HL-60/S4 (cell line): ENCODE measurements around the gene GCM1.

Experiments used
- in situ Hi-C: fragments of 300-500 bp; cut with MboI; formaldehyde crosslinking; loops from 2 replicates; pipeline ENCODE4 v1.14.3; 2022; ENCODE audit warnings: low sequenced_read_pairs

GCM1 gene

DNA sequence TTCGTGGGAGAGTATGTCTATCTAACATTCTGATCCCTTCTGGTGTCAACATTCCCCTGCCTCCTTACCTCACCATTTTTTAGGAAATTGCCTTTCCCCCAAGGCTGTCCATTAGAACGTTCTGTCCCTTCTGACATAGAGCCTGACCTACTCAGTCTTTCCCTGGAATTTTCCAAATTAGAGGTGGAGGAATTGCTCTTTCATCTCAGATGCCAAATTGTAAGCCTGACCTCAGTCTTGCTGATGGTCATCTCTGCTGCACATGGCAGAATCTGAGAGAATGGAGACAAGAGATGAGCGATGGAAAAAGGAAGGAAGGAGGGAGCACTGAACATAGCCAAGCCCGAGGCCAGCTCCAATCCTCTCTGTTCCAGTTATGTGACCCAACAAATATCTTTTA, 5.4 kb upstream of the GCM1 start:
- in situ Hi-C loops, result loop anchor here (25.0 kb wide), 1 partner anchor 583 kb away; no protein-coding TSS in a partner anchor

DNA sequence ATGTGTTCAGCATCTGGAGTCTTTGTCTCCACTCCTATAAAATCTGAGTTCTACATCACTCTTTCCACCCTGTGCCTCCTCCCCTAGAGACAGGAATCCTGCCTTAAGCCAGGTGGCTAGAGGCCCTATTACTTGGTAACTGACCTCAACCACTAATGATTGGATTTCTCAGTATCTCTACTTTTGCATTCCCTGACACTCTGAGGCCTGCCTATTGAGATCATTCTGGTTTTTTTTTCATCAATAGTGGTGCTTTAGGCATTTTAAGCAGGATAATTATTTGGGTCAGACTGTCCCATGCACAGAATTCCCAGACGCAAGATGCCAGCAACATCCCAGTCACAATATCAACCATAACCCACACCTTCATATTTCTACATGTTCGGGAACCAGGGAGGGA, 3.9 kb upstream of the GCM1 start:
- in situ Hi-C loops, result loop anchor here (25.0 kb wide), 1 partner anchor 585 kb away; no protein-coding TSS in a partner anchor

DNA sequence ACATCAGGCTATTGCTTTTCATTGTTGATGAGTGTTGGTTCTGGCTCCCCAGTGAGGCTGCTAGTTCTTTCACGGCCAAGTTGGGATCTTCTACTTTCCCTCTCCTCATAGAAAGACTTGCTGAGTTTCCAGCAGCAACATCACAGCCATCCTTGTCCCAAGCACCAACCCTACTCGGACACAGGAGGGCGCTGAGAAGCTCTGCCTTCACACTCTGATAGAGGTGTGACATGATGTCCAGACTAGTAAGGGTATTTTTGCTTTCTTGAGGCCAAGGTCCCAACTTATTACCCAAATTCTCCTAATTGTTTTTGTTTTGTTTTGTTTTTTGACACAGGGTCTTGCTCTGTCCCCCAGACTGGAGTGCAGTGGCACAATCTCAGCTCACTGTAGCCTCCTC, 3.0 kb upstream of the GCM1 start:
- in situ Hi-C loops, result loop anchor here (25.0 kb wide), 1 partner anchor 586 kb away; no protein-coding TSS in a partner anchor

DNA sequence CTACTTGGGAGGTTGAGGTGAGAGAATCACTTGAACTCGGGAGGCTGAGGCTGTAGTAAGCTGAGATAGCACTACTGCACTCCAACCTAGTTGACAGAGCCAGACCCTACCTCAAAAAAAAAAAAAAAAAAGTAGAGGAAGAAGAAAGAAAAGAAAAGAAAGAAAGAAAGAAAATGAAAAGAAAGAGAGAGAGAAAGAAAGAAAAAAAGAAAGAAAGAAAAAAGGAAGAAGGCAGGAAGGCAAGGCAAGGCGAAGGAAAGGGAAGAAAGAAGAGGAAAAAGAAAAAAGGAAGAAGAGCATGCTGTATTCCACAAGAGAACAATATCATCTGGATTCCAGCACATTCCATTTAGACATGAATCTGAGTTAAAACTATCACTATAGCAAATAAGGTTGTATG, 3.8 kb downstream of the GCM1 start:
- in situ Hi-C loops, result no loop called here

DNA sequence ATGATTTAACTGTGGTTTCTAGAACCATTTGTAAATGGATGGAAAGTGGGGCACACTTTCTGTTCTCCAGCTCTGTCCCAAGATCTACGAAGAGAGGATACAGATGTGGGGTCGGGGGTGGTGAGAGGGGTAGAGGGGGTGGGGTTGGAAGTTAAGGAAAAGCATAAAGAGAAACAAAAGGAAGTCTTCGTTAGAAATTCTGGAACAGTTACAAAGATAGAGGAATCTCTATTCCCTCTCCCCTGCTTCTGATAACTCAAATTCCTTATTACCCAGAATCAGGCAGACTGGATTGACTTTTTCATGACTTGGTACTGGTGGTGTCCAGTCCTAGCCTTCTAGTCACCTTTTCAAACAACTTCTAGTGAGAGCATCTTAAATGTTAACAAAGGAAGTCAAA, 4.9 kb downstream of the GCM1 start:
- in situ Hi-C loops, result no loop called here

DNA sequence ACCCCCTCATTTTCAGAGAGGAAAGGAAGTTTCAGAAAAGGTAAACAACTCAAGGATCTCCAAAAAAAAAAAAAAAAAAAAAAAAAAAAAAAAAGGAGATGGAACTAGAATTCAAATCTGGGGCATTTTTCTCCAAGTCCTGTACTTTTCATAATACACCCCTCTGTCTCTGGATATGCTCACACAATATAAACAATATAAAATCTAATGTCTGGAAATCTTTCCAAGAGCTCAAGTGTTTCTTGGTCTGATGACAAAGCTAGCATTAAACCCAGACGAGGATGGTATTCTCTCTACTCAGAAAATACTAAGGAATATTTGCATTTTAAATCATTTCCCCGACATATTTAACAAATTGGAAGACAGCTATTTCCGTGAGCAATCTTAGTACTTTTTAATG, 5.8 kb downstream of the GCM1 start:
- in situ Hi-C loops, result no loop called here

DNA sequence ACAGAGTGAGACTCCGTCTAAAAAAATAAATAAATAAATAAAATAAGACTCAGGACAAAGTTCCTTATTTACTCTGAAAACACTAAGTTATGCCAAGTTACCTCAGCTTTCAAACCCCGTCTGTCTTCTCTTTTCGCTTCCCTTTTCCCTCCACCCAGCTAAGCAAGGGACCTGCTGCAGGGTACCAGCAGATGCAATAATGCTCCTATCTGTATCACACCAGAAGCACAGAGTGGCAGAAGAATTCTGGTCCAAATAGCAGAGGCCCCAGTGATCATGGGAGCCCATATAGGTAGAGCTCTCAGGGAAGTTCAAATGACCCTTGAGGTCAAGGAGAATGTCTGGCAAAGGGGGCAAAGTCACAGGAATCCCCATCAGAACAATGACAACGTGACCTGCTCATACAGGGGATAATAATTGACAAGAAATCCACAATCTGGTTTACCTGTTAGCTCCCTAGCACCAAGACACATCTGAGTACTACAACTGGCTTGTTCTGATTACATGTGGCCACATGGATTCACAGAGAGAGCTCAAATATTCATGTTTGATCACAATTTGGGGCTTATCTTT, 8.7 kb downstream of the GCM1 start:
- in situ Hi-C loops, result no loop called here

DNA sequence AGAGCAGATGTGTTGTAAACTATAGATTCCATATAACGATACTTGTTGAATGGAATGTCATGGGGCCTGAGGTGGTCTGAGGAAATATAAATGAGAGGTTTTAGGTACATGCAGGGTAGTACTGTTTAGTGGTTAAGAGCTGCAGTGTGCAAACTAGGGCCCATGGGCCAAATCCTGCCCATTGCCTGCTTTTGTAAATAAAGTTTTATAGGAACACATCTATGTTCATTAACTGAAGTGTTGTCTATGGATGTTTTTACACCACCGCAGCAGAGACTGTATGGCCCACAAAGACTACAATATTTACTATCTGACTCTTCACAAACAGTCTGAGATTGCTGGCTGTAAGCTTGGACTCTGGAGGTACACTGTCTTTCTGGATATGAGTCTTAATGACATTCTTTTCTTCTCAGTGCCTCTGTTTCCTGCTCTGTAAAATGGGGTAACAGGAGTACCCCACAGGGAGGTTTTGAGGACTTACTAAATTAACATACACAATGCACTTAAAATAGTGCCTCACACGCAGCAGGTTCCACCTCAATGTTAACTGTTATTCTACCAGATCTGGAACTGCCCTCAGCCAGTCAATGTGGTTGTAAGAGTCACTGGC, 12.5 kb downstream of the GCM1 start:
- in situ Hi-C loops, result no loop called here

DNA sequence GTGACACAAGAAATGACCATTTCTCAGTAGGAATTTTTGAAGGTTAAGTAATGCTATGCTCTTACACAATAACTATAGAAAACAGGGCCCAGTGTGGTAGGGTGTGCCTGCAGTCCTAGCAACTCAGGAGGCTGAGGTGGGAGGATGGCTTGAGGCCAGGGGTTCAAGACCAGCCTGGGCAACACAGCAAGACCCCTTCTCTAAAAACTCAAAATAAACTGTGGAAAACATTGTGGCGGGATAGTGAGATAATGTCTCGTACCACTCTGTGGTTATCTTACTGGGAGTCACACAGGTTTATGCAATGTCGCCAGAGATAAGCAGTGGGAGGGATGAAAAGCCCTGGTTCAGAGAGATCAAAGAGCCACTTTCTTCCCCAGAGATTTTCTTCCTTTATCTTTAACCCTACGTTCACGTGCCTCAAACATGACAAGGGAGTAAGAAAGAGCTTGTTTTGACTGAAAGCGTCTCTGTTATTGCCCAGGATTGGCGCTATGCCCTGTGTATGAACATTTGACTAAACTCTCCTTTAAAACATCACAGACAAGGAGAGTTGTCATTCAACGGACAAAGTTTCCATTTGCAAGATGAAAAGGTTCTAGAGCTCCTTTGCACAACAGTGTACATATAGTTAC, 13.9 kb downstream of the GCM1 start:
- in situ Hi-C loops, result no loop called here

DNA sequence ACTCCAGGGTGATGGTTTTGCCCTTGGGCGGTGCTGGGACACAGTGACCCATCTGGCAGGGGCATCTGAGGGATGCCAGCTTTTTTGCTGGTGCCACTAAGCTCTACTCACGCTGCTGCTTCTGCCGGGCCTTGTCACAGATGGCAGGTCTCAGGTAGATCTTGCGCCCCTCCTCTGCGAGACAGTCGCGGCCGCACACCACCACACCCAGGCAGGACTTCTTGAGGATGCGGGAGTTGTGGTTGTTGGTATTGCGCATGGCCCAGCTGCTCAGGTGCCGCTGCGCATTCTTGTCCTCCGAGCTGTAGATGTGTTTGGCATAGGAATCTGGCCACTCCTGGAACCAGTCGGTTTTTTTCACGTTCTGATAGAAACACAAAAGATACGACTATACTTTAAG, 14.7 kb downstream of the GCM1 start:
- in situ Hi-C loops, result no loop called here

DNA sequence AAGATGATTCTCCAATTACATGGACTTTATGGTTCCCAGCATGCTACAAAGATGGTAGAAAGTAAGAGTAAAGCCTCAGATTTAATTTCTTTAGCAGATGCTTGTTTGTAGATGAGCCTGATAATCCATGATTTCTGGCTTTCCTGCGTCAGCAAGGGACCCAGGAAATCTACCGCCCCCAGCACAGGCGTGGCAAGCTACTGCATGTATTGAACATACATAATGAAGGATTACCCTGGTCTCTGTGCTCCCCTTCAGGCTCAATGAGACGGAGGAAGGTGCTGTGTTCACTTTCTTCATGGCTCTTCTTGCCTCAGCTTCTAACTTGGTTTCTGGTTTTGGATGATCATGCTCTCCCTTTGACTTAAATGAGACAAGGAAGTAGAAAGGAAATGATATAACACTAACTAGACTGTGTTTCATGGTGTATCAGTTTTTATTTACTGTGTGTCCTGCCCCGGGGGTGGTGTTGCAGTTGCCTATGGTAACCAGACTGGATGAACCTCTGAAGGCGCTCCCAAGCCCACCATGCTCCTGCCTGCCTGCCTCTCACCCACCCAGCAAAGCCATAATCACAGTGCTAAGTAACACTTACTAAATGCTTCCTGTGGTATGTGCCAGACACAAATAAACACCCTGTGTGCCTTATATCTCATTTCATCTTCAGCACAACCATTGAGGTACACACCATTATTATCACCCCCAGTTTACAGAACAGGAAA, 17.9 kb downstream of the GCM1 start:
- in situ Hi-C loops, result no loop called here

DNA sequence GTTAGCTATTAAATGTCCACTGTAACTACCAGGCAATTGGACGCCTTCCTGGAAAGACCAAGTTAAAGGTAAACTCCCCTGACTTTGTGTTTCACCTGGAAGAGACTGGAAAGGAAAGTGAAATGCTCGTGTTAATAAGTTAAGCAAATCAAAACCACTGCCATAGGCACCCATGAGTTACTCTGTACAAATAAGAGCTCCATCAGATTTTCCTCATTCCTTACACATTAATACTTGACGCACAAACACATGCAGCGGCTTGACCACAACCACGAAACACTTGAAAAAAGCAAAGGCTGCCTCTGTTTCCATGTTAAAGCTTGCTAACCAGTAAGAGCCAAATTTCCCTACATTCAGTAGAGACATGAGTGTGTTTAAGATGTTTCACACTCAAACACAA, 19.8 kb downstream of the GCM1 start:
- in situ Hi-C loops, result no loop called here

DNA sequence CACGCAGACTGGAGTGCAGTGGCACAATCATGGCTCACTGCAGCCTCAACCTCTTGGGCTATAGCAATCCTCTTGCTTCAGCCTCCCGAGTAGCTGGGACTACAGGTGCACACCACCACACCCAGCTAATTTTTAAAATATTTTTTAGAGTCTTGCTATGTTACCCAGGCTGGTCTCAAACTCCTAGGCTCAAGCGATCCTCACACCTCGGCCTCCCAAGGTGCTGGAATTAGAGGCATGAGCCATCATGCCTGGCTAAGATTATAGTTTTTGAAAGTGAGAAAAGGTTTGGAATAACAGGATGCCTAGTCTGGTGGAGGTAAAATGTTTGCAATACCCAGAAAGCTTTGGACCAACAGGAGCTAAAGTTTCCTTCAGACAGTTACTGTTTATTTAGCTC, 23.4 kb downstream of the GCM1 start:
- in situ Hi-C loops, result no loop called here

DNA sequence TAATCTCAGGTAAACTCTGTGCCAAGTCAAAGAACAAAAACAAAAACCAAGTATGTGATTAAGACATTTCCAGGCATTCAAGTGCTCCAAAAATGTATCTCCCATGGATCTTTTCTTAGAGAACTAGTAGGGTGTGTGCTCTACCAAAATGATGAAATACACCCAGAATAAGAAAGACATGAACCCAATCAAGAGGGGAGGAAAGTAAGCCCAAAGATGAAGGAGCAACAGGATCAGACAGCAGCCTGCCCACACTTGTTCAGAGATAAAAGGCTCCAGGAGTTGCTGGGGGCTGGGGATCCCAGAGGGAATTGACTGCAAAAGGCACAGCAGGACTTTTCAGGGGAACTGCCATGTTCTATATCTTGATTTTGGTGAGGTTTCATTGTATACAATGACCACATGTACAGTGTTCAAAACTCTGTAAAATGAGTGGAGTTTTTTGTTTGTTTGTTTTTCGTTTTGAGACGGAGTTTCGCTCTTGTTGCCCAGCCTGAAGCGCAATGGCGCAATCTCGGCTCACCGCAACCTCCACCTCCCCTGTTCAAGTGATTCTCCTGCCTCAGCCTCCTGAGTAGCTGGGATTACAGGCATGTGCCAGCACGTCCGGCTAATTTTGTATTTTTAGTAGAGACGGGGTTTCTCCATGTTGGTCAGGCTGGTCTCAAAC, 24.4 kb downstream of the GCM1 start:
- in situ Hi-C loops, result no loop called here

DNA sequence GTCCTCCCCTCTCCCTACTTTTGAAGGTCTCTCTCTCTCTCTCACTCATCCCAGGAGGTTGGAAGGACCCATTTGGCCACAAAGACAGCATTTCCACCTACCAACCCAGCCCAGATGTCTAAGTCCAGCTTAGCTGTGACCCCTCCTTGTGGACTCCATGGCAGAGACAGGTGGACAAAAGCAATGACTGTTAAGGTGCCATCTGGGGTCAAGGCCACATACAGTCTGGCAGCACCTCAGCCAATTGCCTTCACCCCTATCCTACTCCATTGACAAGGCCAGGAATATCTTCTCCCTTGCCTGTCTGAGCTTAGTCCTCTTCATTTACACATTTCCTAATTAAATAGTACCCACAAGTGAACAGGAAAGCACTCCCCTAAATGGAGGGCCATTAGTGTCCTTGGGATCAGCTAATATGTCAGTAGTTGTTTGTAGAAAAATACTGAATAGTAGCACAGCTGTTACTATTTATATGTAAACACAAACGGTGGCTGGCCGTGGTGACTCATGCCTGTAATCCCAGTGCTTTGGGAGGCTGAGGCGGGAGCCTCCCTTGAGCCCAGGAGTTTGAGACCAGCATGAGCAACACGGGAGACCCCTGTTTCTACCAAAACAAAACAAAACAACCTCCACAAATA, 28.8 kb downstream of the GCM1 start:
- in situ Hi-C loops, result no loop called here

DNA sequence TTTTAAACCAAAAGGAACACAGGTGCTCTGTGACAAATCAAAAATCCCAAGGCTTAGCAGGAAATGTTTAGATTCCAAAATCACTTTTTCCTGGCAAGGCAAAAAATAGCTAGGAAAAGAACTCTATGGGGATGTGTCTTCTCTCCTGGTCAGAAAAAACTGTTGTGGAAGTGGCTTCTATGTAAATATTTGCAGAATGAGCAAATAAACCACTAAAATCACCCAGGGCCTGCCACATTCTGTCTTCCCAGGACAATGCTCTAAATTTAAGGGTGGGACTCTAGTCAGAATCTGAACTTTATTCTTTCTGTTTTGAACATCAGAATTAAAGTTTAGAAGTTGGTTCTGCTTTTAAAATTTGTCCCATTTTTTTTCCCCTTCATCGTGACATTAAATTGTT, 29.3 kb downstream of the GCM1 start:
- in situ Hi-C loops, result no loop called here

DNA sequence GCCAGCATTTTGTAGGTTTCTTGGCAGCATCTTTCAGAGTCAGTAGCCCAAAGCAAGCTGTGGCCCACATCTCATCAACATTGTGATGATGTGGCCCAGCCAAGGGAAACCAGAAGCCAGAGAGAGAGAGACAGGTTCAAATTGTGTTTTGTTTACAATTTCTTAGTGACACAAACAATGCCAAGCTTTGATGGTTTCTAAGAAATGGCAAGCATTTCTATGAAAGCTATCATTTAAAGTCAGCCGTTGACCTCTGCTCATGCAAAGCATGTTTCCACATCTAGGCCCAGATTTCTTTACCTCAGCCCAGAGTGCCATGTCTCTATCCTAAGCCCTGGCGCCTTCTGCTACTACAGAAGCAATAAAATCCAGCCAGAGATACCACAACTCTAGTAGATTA, 32.9 kb downstream of the GCM1 start:
- in situ Hi-C loops, result no loop called here

DNA sequence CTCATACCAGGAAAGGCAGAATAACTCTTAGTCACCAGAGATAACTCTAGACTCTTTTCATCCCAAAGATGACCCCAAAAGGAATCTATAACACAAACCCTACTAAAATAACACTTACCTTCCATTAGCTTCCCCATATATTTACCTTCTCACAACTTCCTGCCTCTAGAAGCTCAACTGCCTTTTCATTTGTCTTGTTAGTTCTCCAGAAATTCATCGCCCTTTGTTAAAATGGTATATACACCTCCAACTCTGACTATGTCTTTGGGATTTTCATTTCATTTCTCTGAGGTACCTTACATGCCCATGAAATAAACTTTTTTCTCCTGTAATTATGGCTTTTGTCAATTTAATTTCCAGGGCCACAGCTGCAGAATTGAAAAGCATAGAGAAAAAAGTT, 33.5 kb downstream of the GCM1 start:
- in situ Hi-C loops, result no loop called here

DNA sequence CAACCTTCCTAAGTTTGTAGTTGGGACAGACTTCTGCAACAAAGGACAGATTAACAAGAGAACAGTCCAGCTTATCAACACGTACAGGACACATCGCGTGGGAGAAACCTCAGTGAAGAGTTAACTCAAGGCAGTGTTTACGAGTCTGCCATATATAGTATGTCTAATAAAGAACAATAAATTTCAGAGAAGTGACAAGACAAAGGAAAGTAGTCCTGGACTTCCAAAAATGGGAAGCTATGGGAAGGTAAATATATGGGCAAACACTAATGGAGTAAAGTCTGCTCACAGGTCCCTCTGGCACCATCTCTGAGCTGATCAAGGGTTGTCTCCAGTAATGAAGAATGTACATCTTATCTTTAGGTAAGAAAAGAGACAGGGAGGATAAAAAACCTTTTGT, 34.9 kb downstream of the GCM1 start:
- in situ Hi-C loops, result no loop called here

DNA sequence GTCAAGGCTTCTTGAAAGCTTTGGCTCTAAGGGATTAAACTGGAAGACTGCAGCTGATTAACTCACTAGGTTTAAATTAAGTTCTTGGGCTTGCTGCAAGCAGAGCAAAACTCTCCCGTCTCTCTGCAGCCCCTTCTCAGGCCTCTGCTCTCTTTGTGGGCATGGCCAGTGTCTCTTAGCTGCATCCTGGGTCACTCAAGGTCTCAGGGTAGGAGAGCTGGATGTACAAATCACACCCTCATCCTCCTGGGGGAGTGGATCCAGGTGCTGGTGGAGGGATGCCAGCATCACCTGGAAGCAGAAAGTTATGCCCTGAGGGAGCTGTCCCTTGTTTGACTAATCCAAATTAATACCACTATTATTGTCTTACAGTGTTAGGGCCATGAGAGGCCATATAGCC, 35.8 kb downstream of the GCM1 start:
- in situ Hi-C loops, result no loop called here

DNA sequence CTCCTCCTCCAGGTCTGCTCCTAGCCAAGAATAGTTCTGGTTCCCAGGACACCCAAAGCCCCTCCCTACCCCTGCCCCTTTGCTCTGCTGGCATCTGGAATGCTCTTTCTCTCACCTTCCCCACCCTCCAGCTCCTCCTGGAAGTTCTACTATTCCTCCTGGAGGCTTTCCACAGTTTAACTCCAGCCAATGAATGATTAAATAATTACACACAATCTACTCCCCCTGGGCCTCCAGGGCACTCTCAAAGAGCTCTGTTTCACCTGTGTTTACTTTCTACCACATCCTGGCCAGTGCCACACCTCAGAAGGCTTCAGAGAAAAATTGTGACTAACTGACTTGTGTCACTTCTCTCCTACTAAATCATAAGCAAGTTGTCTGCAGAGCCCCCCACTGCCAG, 36.2 kb downstream of the GCM1 start:
- in situ Hi-C loops, result no loop called here
